Vagina (tissue), 2 donors: Measurements from ENCODE around the gene PSMF1.

ENCODE experiments used
- POLR2A ChIP-seq, 2 donors: fragments of 450-650 bp; IDR thresholded peaks; one replicate each; pipeline ENCODE4 v1.6.1; 2017; ENCODE audit warnings: antibody characterized with exemption in 2 of 2, mild to moderate bottlenecking in 2 of 2, moderate library complexity in 2 of 2
- TF ChIP-seq, protein P1 (sequence below), 3 experiments: fragments of 450-650 bp in 2 of 3; fragments of 200-600 bp in 1 of 3; sonication (generic) in 1 of 3; IDR thresholded peaks; one replicate each; pipeline ENCODE4 v1.5.1; 2017 to 2019; ENCODE audit warnings: antibody characterized with exemption in 3 of 3, mild to moderate bottlenecking in 2 of 3, moderate library complexity in 2 of 3

DNA sequence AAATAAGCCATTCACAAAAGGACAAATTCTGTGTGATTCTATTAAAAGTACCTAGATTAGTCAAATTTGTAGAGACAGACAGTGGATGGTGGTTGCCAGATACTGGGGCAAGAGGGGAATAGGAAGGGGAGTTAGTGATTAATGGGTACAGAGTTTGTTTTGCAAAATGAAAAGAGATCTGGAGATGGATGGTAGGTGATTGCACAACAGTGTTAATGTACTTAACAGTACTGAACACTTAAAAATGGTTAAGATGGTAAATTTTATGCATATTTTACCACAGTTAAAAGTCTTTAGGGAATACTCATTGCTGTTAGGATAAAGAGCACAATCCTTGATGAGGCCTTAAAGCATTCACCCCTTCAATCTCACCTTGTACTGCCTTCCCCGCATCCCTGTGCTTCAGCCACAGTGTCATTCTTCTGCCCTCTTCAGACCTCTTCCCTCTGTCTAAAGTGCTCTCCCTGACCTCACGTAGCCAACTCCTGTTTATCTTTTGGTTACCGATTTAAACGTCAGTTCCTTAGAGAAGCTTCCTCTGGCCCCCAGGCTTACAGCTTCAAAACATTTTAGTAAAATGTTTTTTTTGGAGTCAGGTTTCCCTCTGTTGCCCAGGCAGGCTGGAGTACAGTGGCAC, 11.8 kb downstream of the PSMF1 start:
- TF ChIP-seq, protein P1, sequence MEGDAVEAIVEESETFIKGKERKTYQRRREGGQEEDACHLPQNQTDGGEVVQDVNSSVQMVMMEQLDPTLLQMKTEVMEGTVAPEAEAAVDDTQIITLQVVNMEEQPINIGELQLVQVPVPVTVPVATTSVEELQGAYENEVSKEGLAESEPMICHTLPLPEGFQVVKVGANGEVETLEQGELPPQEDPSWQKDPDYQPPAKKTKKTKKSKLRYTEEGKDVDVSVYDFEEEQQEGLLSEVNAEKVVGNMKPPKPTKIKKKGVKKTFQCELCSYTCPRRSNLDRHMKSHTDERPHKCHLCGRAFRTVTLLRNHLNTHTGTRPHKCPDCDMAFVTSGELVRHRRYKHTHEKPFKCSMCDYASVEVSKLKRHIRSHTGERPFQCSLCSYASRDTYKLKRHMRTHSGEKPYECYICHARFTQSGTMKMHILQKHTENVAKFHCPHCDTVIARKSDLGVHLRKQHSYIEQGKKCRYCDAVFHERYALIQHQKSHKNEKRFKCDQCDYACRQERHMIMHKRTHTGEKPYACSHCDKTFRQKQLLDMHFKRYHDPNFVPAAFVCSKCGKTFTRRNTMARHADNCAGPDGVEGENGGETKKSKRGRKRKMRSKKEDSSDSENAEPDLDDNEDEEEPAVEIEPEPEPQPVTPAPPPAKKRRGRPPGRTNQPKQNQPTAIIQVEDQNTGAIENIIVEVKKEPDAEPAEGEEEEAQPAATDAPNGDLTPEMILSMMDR (IDR thresholded peaks at IDR 0.05) = no peak
- no peak for TF ChIP-seq POLR2A (IDR thresholded peaks at IDR 0.05)
